ENCODE results near the gene TMEM185A. TPM values are rescaled to one million over a fixed set of nuclear protein-coding genes. Genes with fewer than 3 reads are reported as not detected.
A peak's percentile ranks its signal among the peaks of the same experiment; 100 is the strongest.
"Not testable (repeated sequence)": the region's sequence is repeated elsewhere in the genome, so short reads cannot be mapped to it uniquely, and the experiment has no call there.

Gene TMEM185A
- total RNA-seq, 1 donor from 2014 or later = 30.2 TPM

- H3K36me3 Mint-ChIP-seq (ENCODE audit: low read depth) = no peaks in the 10 kb centered on the region
- peaks cover 17% of the 10 kb centered on the region for H3K4me1 Mint-ChIP-seq (ENCODE audit: low read depth)
- peak overlapping the region; percentile 93 for H3K27ac Mint-ChIP-seq (ENCODE audit: unreplicated experiment)
- H3K9me3 Mint-ChIP-seq (ENCODE audit: low read depth) = peaks cover 12% of the 10 kb centered on the region
- DNase-seq (ENCODE audit: low spot score) = no peak
- peak overlapping the region; percentile 85 for H3K4me3 Mint-ChIP-seq (ENCODE audit: unreplicated experiment)
- peaks cover 3% of the 10 kb centered on the region for H3K27me3 Mint-ChIP-seq (ENCODE audit: low read depth)
- TF ChIP-seq CTCF (IDR thresholded peaks at IDR 0.05) = peak; percentile 54
These were observed 835 bp downstream of the TMEM185A start for GRCh38 chrX:149630681-149631233.

- H3K36me3 Mint-ChIP-seq (ENCODE audit: low read depth) = no peaks in the 10 kb centered on the region
These were observed 1.7 kb downstream of the TMEM185A start for GRCh38 chrX:149629730-149630387.

GRCh38 chrX:149628768-149629167 is 2.8 kb downstream of the TMEM185A start:
- Mint-ChIP-seq H3K9me3 (ENCODE audit: low read depth) (peaks cover 8% of the 10 kb centered on the region), H3K27me3 (ENCODE audit: low read depth) (no peaks in the 10 kb centered on the region), H3K36me3 (ENCODE audit: low read depth) (no peaks in the 10 kb centered on the region), H3K27ac (ENCODE audit: unreplicated experiment) (no peak overlapping the region), H3K4me3 (ENCODE audit: unreplicated experiment) (no peak overlapping the region), H3K4me1 (ENCODE audit: low read depth) (peaks cover 23% of the 10 kb centered on the region)
- DNase-seq (ENCODE audit: low spot score) = no peak
- TF ChIP-seq CTCF (IDR thresholded peaks at IDR 0.05) = no peak

More at GRCh38 chrX:149629730-149630387, 1.7 kb downstream of the TMEM185A start:
- H3K4me3 Mint-ChIP-seq (ENCODE audit: unreplicated experiment) = peak overlapping the region; percentile 85
- peaks cover 8% of the 10 kb centered on the region for H3K9me3 Mint-ChIP-seq (ENCODE audit: low read depth)
- H3K27ac Mint-ChIP-seq (ENCODE audit: unreplicated experiment) = no peak overlapping the region
- peaks cover 2% of the 10 kb centered on the region for H3K27me3 Mint-ChIP-seq (ENCODE audit: low read depth)
- no peak for DNase-seq (ENCODE audit: low spot score)
- TF ChIP-seq CTCF (IDR thresholded peaks at IDR 0.05) = no peak
- peaks cover 17% of the 10 kb centered on the region for H3K4me1 Mint-ChIP-seq (ENCODE audit: low read depth)

- peaks cover 8% of the 10 kb centered on the region for H3K9me3 Mint-ChIP-seq (ENCODE audit: low read depth)
- peaks cover 23% of the 10 kb centered on the region for H3K4me1 Mint-ChIP-seq (ENCODE audit: low read depth)
- no peaks in the 10 kb centered on the region for H3K36me3 Mint-ChIP-seq (ENCODE audit: low read depth)
- no peak overlapping the region for H3K4me3 Mint-ChIP-seq (ENCODE audit: unreplicated experiment)
- DNase-seq (ENCODE audit: low spot score) = no peak
- H3K27me3 Mint-ChIP-seq (ENCODE audit: low read depth) = no peaks in the 10 kb centered on the region
- TF ChIP-seq CTCF (IDR thresholded peaks at IDR 0.05) = no peak
- H3K27ac Mint-ChIP-seq (ENCODE audit: unreplicated experiment) = no peak overlapping the region
These were observed 3.3 kb downstream of the TMEM185A start for GRCh38 chrX:149628280-149628679.

DNA sequence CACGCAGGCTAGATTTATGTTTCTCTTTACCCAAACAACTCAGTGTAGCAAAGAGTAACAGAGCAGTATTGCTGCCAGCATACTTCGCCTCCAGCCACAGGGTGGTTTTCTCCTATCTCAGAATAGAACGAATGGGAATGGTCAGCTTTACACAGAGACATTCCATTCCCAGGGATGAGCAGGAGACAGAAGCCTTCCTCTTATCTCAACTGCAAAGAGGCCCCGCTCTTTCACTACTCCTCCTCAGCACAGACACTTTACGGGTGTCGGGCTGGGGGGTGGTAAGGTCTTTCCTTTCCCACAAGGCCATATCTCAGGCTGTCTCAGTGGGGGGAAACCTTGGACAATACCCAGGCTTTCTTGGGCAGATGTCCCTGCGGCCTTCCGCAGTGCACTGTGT is 4.8 kb downstream of the TMEM185A start:
- not testable (repeated sequence) for H3K36me3 Mint-ChIP-seq (ENCODE audit: low read depth); H3K9me3 Mint-ChIP-seq (ENCODE audit: low read depth); H3K4me3 Mint-ChIP-seq (ENCODE audit: unreplicated experiment); H3K27ac Mint-ChIP-seq (ENCODE audit: unreplicated experiment); DNase-seq (ENCODE audit: low spot score); H3K27me3 Mint-ChIP-seq (ENCODE audit: low read depth)
- peaks cover 20% of the 10 kb centered on the region for H3K4me1 Mint-ChIP-seq (ENCODE audit: low read depth)

- H3K27ac Mint-ChIP-seq (ENCODE audit: unreplicated experiment); H3K36me3 Mint-ChIP-seq (ENCODE audit: low read depth); H3K27me3 Mint-ChIP-seq (ENCODE audit: low read depth); DNase-seq (ENCODE audit: low spot score); H3K9me3 Mint-ChIP-seq (ENCODE audit: low read depth); H3K4me3 Mint-ChIP-seq (ENCODE audit: unreplicated experiment); H3K4me1 Mint-ChIP-seq (ENCODE audit: low read depth): not testable (repeated sequence)
These were observed 11.9 kb downstream of the TMEM185A start for GRCh38 chrX:149619662-149620061.

Data from chondrocyte (in vitro differentiated cells).